AG09319 (cell line): ENCODE data around the gene MAGT1.
"Not testable (repeated sequence)": the region's sequence is repeated elsewhere in the genome, so short reads cannot be mapped to it uniquely, and the experiment has no call there.

Source experiments
- DNase-seq: peaks from one replicate; pipeline ENCODE4 v3.0.0-alpha.2; 2010; ENCODE audit warnings: low read depth; ENCODE audit errors: extremely low read depth
- TF ChIP-seq, protein P1 (sequence below): IDR thresholded peaks from 2 replicates; pipeline ENCODE4 v1.5.1; 2011; ENCODE audit warnings: low read depth, mild to moderate bottlenecking, inconsistent platforms, low read length, moderate library complexity

MAGT1 gene

DNA sequence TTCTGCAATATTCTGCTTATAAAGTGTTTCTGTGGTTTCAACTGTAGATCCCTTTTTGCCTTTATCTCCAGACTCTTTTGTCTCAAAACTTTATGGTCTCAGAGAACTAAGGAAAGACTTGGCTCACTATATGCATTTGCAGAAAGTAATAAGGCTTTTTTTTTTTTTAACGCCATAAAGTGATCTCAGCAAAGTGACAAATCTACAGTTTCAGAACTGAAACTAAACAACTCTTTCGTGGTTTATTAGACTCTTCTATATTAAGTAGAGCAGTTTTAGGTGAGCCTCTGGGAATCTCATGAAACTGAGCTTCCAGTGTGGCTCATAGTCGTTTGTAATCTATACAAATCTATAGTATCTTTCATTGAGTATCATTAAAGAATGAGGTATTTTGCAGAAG lies 30.5 kb upstream of the MAGT1 start:
- DNase-seq: no peak
- TF ChIP-seq, protein P1, sequence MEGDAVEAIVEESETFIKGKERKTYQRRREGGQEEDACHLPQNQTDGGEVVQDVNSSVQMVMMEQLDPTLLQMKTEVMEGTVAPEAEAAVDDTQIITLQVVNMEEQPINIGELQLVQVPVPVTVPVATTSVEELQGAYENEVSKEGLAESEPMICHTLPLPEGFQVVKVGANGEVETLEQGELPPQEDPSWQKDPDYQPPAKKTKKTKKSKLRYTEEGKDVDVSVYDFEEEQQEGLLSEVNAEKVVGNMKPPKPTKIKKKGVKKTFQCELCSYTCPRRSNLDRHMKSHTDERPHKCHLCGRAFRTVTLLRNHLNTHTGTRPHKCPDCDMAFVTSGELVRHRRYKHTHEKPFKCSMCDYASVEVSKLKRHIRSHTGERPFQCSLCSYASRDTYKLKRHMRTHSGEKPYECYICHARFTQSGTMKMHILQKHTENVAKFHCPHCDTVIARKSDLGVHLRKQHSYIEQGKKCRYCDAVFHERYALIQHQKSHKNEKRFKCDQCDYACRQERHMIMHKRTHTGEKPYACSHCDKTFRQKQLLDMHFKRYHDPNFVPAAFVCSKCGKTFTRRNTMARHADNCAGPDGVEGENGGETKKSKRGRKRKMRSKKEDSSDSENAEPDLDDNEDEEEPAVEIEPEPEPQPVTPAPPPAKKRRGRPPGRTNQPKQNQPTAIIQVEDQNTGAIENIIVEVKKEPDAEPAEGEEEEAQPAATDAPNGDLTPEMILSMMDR: no peak

DNA sequence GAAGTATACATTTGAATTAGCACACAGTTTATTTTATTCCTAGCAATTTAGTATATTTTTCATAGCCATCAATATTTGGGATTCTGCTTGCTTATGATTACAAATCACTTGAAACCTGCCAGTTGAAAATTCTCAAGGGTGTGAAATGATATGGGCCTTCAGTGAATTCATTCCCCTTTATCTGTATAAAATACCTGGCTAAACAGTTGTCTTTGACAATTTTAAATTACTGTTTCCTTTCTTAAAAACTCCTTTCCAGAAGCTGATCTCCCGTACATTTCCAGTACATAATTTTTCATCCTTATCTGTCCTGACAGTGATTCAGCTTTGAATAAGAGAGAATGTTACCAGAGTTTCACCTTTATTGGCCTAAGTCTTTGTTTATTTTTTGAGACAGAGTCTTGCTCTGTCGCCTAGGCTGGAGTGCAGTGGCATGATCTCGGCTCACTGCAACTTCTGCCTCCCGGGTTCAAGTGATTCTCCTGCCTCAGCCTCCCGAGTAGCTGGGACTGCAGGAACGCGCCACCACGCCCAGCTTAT lies 29.2 kb upstream of the MAGT1 start:
- no peak for DNase-seq
- TF ChIP-seq, protein P1: no peak

DNA sequence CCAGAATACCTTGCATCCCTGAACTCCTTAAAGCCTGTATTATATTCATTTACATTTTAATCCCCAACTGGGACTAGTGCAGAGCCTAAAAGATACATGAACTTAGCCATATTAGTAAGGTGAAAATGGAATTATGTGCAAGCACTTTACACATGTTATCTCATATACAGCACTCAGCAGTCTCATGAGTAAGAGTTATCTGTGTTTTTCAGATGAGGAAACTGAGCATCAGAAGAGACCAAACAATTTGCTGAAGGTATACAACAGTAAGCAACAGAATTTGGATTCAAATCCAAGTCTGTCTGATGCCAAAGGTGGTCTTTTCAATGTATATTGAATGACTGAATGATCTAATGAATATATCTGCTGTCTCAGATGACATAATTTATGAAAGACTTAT lies 27.6 kb upstream of the MAGT1 start:
- DNase-seq: no peak
- TF ChIP-seq, protein P1: no peak

DNA sequence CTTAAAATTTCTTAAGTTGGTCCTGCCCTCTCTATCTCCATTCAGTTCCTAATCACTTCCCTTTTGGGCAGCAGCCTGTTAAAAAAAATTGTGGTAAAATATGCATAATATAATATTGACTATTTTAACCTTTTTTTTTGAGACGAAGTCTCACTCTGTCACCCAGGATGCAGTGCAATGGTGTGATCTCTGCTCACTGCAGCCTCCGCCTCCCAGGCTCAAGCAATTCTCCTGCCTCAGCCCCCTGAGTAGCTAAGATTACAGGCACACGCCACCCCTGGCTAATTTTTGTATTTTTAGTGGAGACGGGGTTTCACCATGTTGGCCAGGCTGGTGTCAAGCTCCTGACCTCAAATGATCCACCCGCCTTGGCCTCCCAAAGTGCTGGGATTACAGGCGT lies 24.1 kb upstream of the MAGT1 start:
- not testable (repeated sequence) for DNase-seq

DNA sequence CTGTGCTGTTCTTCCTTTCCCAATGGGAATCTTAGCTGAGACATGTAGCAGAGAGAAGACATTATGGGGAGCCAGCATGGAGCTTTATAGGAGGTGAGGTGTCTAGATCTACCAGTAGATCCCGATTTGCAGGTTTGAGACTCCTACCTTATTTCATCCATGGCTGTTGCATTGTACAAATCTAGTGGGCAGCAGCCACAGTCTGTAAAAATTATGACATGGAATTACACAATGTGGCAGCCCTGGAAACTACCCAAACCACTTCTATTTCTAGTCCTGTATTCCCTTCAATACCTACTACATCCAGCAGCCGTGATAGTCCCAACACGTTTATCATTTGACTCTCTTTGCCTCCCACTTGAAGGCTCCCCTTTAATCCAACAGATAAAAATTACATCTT lies 23.3 kb upstream of the MAGT1 start:
- TF ChIP-seq, protein P1: no peak
- DNase-seq: no peak

DNA sequence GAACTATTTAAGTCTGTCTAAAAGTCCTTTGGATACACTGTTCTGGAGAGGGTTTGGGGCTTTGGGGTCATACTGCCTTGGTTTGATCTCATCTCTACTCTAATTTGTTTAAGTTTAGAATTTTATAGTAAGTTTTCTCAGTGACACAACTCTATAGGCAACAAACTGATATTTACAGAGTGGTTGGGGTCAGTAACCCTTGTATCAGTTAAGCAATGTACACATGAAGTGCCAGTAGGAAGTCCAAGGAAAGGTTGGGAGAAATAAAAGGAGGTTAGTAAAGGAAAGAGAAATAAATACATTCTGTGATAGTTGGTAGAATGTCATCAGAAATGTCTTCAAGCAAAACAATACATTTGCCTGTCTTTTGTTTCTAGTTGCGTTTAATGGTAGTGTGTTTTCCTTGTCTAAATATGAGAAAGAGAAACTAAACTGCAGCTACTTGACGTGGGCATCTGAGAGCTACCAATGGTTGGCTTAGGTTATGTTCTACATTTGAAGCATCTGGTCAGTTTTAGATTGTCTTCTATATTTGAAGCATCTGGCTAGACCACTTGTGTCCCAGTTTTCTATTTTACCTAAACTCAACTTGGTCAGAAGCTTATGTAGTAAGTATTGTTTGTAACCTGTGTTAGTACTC lies 22.2 kb upstream of the MAGT1 start:
- no peak for DNase-seq
- TF ChIP-seq, protein P1: no peak

DNA sequence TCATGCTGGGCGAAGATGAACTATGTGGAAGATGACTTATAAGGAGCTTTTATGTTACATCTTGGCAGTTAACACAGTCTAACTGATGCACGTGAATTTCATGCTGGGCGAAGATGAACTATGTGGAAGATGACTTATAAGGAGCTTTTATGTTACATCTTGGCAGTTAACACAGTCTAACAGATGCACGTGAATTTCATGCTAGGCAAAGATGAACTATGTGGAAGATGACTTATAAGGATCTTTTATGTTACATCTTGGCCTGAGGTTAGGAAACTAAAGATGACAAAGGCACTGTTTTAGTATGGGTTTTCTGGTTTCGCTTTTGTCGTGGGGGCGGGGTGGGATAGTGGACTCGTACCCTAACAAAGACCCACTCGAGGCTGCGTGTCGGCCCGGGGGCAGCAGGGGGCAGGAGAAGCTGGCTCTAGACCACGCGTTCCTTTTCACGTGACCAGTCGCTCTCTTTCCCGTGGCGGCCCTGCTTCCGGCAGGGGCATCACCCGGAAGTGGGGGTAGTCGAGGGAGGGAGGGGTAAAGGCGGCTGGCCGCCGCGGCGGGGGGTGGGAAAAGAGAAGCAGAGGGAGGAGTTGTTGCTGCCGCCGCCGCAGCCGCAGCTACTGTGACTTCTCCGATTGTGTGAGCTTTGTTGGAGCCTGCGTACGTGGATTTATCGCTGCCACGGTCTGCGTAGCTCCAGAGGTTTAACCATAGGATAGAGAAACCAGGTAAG lies 15.0 kb upstream of the MAGT1 start, which contains the start of gene ATP7A:
Gene ATP7A (plus strand): TSS at position 586 of the 733 bp plus-strand sequence. CDS start 60,949 bp downstream, outside the sequence.
- TF ChIP-seq, protein P1: peak; percentile 57
- DNase-seq: peak; percentile 73
